Right lobe of liver (tissue), 6 donors: ENCODE results near the gene PTPRM. TPM values are rescaled to one million over a fixed set of nuclear protein-coding genes. Genes with fewer than 3 reads are reported as not detected.

Source experiments
- ATAC-seq, 4 donors: fragments of 200-7000 bp; cut with Tn5 transposase; one replicate each; pipeline ENCODE4 v1.9.1; 2020; ENCODE audit warnings: mild to moderate bottlenecking in 4 of 4, moderate library complexity in 4 of 4
- DNase-seq, 3 donors: peaks; one replicate each; pipeline ENCODE4 v3.0.0-alpha.2; 2020
- H3K27ac ChIP-seq, 3 donors: fragments of 200-600 bp; one replicate each; pipeline ENCODE4 v1.8.0; 2022
- H3K27me3 ChIP-seq, 2 donors: fragments of 200-600 bp; one replicate each; pipeline ENCODE4 v1.8.0; 2022
- H3K36me3 ChIP-seq, 4 donors: fragments of 200-600 bp; sonication (generic) in 1 of 4; one replicate each; pipeline versions ENCODE4 v1.5.1 to v1.8.0; 2017 to 2022; ENCODE audit warnings: control low read depth in 1 of 4
- H3K4me1 ChIP-seq, 4 donors: fragments of 200-600 bp; sonication (generic) in 1 of 4; one replicate each; pipeline versions ENCODE4 v1.5.1 to v1.8.0; 2017 to 2022; ENCODE audit warnings: control low read depth in 1 of 4
- H3K4me3 ChIP-seq, 3 donors: fragments of 200-600 bp; one replicate each; pipeline ENCODE4 v1.8.0; 2022
- H3K9me3 ChIP-seq, 4 donors: fragments of 200-600 bp; sonication (generic) in 1 of 4; one replicate each; pipeline versions ENCODE4 v1.5.1 to v1.8.0; 2017 to 2022; ENCODE audit warnings: control low read depth in 1 of 4
- CTCF ChIP-seq, 4 donors: fragments of 200-600 bp in 3 of 4; fragments of 450-650 bp in 1 of 4; IDR thresholded peaks; one replicate each; pipeline versions ENCODE4 v1.5.1 to v1.8.0; 2016 to 2022; ENCODE audit warnings: antibody characterized with exemption in 4 of 4, mild to moderate bottlenecking in 2 of 4
- POLR2A ChIP-seq: fragments of 450-650 bp; IDR thresholded peaks from one replicate; pipeline ENCODE4 v1.6.1; 2017; ENCODE audit warnings: antibody characterized with exemption, mild to moderate bottlenecking
- WGBS: methylation state at CpG from one replicate; pipeline ENCODE4 v1.1.6; 2018; ENCODE audit warnings: low coverage, low lambda C conversion rate; ENCODE audit not compliant: insufficient coverage; ENCODE audit errors: missing lambda C conversion rate; 5-methylcytosine and 5-hydroxymethylcytosine counted together
- intact Hi-C, 2 donors: fragments of 100-400 bp; cut with DNase I; formaldehyde crosslinking; loops; one replicate each; pipeline versions ENCODE4 v1.11.2 to v1.14.1; 2022
- total RNA-seq, 6 experiments: library from RNA; depleted of rRNA in 2 of 6; stranded (reverse); fragments of >200 nt in 2 of 6; fragmentation: NEBNext Ultra II Directional in 3 of 6; extraction: Animal tissue kit (Norgen Biotek cat#: 25700) in 3 of 6; gene quantifications; one replicate each; pipeline versions ENCODE4 v1.1.0 to v1.2.4, GENCODE V29; 2016 to 2023
- donor health status: DM: no; HTN: yes; CAD: no.
- donor health status: DM: no; HTN: no; CAD: no.
- donor health status: DM: no; HTN: no; CAD: no.
- donor health status: DM: no; HTN: yes; CAD: no.
- donor health status: DM: no; HTN: yes; CAD: no.

Gene PTPRM
- total RNA-seq, 6 experiments from 2014 or later, result 15.1 to 45.7 (median 26.5) TPM

DNA sequence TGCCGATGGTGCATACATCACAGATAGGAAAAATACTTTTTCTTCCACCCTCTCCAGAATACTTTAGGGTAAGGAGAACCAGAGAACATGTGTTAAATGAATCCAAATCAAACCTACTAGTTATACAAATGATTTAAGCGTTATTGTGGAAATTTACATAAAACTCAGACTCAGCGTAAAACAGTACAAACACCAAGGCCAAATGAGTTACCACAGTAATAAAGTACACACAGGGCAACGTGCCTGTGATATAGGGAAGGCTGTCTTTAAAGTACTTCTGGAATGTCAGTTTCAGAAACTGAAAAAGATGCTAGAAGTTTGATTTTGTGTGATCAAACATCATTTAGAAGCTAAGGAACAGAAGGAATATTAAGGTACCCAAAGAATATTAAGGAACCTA lies 46.9 kb downstream of the PTPRM start:
- Histone ChIP-seq H3K27me3 (no peaks in the 10 kb centered on the region), H3K4me3 (no peak overlapping the region), H3K4me1 (peaks cover 0 to 19% (median 0%) of the 10 kb centered on the region in 4 donors), H3K36me3 (no peaks in the 10 kb centered on the region), H3K27ac (no peak overlapping the region), H3K9me3 (no peaks in the 10 kb centered on the region)
- no peak for ATAC-seq
- WGBS, result 91% methylated on average over 4 of the region's 4 CpGs
- intact Hi-C loops, result no loop called here
- no peak for DNase-seq
- no peak for TF ChIP-seq POLR2A
- TF ChIP-seq CTCF (IDR thresholded peaks at IDR 0.05), result no peak

GRCh38 chr18:7615840-7616239 lies 48.7 kb downstream of the PTPRM start:
- Histone ChIP-seq H3K27ac (no peak overlapping the region), H3K9me3 (no peaks in the 10 kb centered on the region), H3K4me1 (peaks cover 0 to 19% (median 0%) of the 10 kb centered on the region in 4 donors), H3K4me3 (no peak overlapping the region), H3K36me3 (no peaks in the 10 kb centered on the region), H3K27me3 (no peaks in the 10 kb centered on the region)
- intact Hi-C loops, result no loop called here
- 84% methylated on average over 7 of the region's 9 CpGs for WGBS
- DNase-seq (no peak), ATAC-seq (no peak)
- TF ChIP-seq POLR2A (no peak), CTCF (IDR thresholded peaks at IDR 0.05) (no peak)

DNA sequence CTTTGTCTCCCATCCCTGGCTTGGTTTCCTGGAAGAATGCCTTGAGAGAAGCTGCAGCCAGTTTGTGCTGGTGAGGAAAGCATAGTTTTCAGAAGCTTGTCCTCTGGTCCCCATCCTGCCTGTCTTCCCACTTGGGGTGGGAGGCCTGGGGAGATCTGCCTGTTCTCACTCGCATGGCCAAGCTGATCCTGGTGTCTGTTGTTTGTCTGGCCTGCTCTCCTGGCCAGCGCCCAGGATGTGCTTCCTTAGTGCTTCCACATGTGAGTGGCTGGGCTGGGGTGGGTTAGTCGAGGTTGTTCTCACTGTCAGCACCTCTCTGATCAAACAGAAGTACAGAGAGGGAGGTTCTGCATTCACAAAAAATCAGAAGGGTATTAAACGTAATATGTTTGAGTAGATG lies 49.5 kb downstream of the PTPRM start:
- peak in 2 of 3 donors; percentile 29 to 53 for DNase-seq
- WGBS, result 40% methylated on average over 2 of the region's 4 CpGs
- Histone ChIP-seq H3K9me3 (no peaks in the 10 kb centered on the region), H3K36me3 (no peaks in the 10 kb centered on the region), H3K4me1 (peaks cover 0 to 19% (median 0%) of the 10 kb centered on the region in 4 donors), H3K27ac (no peak overlapping the region), H3K27me3 (no peaks in the 10 kb centered on the region), H3K4me3 (no peak overlapping the region)
- ATAC-seq, result peak; percentile 33 to 61 (median 46)
- intact Hi-C loops, result no loop called here
- TF ChIP-seq CTCF (IDR thresholded peaks at IDR 0.05) (no peak), POLR2A (no peak)

GRCh38 chr18:7617738-7618422 lies 50.8 kb downstream of the PTPRM start:
- intact Hi-C loops, result no loop called here
- WGBS, result 14% methylated on average over 7 of the region's 7 CpGs

More at GRCh38 chr18:7617738-7618422, 50.8 kb downstream of the PTPRM start:
- ATAC-seq (peak; percentile 90 to 92 (median 91)), DNase-seq (peak in 2 of 3 donors; percentile 38 to 82)
- Histone ChIP-seq H3K4me3 (peak overlapping the region in 2 of 3 donors; percentile 21 to 31), H3K9me3 (no peaks in the 10 kb centered on the region), H3K4me1 (peaks cover 0 to 26% (median 0%) of the 10 kb centered on the region in 4 donors), H3K27me3 (no peaks in the 10 kb centered on the region), H3K27ac (peak overlapping the region in 2 of 3 donors; percentile 20 to 49), H3K36me3 (no peaks in the 10 kb centered on the region)
- TF ChIP-seq CTCF (IDR thresholded peaks at IDR 0.05) (no peak), POLR2A (no peak)
